Activated T-helper 1 cell treated with anti-CD3 and anti-CD28 coated beads, Interleukin-12 subunit alpha, Interleukin-12 subunit beta, Interleukin-2, Interleukin-4 antibody, amounts not matched to agents 30 ng/mL and 10 ng/mL and 1 ng/mL, durations not matched to agents 14 hours and 24 hours and 36 hours (primary cell): Measurements from ENCODE around the gene KDF1. TPM values are rescaled to one million over a fixed set of nuclear protein-coding genes. Genes with fewer than 3 reads are reported as not detected.
A peak's percentile ranks its signal among the peaks of the same experiment; 100 is the strongest.

Experiments
- DNase-seq: peaks from one replicate; pipeline ENCODE4 v3.0.0; 2021; ENCODE audit warnings: low spot score
- H3K27ac Mint-ChIP-seq: one replicate; pipeline ENCODE4 v1.8.0; 2021; ENCODE audit warnings: mild to moderate bottlenecking, mixed read lengths
- H3K27me3 Mint-ChIP-seq: one replicate; pipeline ENCODE4 v1.8.0; 2022; ENCODE audit warnings: mild to moderate bottlenecking, moderate library complexity, mixed read lengths; ENCODE audit not compliant: insufficient read depth
- H3K36me3 Mint-ChIP-seq: one replicate; pipeline ENCODE4 v1.8.0; 2021; ENCODE audit warnings: low read depth, mixed read lengths
- H3K4me1 Mint-ChIP-seq: one replicate; pipeline ENCODE4 v1.8.0; 2021; ENCODE audit warnings: low read depth, mixed read lengths
- H3K4me3 Mint-ChIP-seq: one replicate; pipeline ENCODE4 v1.8.0; 2021; ENCODE audit warnings: mild to moderate bottlenecking, moderate library complexity, mixed read lengths
- H3K9me3 Mint-ChIP-seq: one replicate; pipeline ENCODE4 v1.8.0; 2021; ENCODE audit warnings: mixed read lengths
- intact Hi-C: fragments of 100-400 bp; cut with micrococcal nuclease; formaldehyde crosslinking; loops from one replicate; pipeline ENCODE4 v1.15.1; 2024
- total RNA-seq: library from RNA; stranded (reverse); gene quantifications from 2 replicates; pipeline ENCODE4 v1.2.3, GENCODE V29; 2022

The KDF1 gene, protein sequence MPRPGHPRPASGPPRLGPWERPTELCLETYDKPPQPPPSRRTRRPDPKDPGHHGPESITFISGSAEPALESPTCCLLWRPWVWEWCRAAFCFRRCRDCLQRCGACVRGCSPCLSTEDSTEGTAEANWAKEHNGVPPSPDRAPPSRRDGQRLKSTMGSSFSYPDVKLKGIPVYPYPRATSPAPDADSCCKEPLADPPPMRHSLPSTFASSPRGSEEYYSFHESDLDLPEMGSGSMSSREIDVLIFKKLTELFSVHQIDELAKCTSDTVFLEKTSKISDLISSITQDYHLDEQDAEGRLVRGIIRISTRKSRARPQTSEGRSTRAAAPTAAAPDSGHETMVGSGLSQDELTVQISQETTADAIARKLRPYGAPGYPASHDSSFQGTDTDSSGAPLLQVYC
- total RNA-seq: not detected in 2 replicates

DNA sequence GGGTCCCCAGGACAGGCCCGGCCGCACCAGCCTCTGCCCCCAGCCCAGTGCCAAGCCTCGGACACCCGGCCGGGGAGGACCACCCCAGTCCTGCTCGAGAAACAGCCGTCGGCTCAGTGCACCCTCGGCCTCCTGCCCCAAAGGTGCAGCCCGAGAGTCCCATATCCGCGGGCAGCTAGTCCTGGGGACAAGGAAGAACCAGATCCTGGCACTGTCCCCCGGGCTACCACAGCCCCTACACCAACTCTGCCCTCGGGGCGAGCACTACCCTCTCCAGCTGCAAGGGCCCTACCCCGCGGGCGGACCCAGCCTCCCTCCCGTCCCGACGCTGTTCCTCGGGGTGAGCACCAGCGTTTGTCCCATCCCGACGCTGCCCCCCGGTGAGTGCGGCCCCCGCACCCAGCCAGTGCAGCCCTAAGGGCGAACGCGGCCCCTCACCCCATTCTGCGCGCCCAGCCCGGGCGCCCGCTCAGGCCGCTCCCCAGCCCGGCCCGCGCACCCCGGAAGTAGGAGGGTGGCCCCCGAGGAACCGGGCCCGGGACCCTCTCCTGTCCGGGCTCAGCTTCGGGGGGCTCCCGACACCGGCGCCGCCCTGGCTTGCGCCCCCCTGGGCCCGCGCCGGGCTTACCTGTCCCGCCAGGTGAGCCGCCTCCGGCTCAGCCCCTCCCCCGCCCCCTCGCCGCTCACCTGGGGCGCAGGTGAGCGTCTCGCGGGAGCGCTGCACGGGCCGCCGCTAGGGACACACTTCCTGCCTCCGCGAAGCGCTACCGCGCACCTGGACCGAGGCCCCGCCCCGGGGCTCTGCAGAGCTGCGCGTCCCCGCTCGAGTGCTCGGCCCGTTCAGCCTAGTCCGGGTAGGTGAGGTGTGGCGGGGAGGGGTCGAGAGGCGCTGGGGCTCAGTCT lies at the start of gene KDF1:
TSS of gene KDF1 (minus strand) at position 747 of the 903 bp plus-strand sequence. CDS start 8,088 bp downstream, outside the sequence.
- Mint-ChIP-seq H3K4me3 (peak within 1 kb of the TSS; percentile 69), H3K27me3 (peaks cover 49% of the 10 kb centered on the region), H3K36me3 (no peaks in the 10 kb centered on the region), H3K9me3 (no peaks in the 10 kb centered on the region), H3K4me1 (peaks cover 6% of the 10 kb centered on the region), H3K27ac (no peak within 1 kb of the TSS)
- peak; percentile 6 for DNase-seq
- intact Hi-C loops: no loop called here

DNA sequence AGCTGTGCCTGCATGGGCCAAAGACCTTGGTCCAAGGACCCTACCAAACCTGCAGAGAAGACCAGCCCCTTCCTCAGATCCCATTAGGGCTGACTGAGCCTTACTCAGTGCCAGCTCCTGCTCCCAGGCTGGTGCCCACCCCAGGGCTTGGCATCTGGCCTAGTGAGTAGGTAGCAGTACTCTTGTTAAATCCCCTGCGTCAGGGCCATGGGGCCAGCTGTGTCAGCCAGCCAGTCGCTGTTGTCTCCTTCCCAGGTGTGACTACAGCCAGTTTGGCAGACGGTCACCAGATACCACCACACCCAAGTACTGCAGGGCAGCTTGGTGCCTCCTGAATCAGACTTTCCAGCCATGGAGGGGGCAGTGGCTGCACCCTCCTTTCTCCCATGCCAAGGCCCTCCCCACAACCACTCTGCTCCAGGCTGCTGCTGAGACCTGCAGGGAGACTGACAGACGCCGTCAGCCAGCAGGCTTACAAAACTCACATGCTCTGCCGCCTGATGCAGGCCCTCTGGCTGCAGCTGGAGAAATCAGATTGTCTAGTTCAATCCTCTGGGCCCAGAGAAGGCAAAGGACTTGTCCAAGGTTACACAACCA lies 49.4 kb upstream of the KDF1 start:
- no peak overlapping the region for H3K4me3 Mint-ChIP-seq
- DNase-seq: no peak
- H3K9me3 Mint-ChIP-seq: no peaks in the 10 kb centered on the region
- H3K27me3 Mint-ChIP-seq: peaks cover 37% of the 10 kb centered on the region
- H3K36me3 Mint-ChIP-seq: no peaks in the 10 kb centered on the region
- H3K4me1 Mint-ChIP-seq: peaks cover 5% of the 10 kb centered on the region
- intact Hi-C loops: no loop called here
- no peak overlapping the region for H3K27ac Mint-ChIP-seq

DNA sequence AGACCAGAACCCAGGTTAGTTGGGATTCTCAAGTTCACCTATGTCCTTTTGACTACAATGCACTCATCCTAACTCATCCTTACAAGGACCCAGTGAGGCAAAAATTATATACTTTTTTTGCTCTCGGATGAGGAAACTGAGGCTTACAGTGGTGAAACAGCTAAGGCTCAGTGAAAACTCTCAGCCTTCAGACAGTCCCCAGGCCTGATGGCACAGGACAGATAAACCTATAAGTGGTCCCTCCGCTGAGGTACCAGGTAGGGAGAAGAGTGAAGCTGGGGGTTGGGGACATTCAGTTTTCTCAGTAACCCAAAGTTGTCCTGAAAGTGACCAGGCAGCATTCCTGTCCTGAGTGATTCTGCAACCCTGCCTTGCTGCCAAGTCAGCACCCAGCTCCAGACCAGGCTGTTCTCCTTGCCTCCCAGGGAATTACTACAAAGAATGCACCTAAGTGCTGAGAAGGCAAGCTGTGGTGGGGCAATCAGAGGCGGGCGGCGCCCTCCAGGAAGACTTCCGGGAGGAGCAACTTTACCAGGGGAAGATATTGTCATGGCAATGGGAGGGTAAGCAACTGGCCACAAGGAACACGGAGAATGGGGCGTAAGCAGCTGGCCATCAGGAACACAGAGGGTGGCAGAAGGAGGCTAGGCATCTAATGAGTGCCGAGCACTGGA lies 47.8 kb upstream of the KDF1 start:
- H3K27me3 Mint-ChIP-seq: peaks cover 33% of the 10 kb centered on the region
- H3K4me1 Mint-ChIP-seq: peaks cover 3% of the 10 kb centered on the region
- H3K36me3 Mint-ChIP-seq: no peaks in the 10 kb centered on the region
- no peaks in the 10 kb centered on the region for H3K9me3 Mint-ChIP-seq
- no peak overlapping the region for H3K27ac Mint-ChIP-seq
- intact Hi-C loops: no loop called here
- DNase-seq: no peak
- no peak overlapping the region for H3K4me3 Mint-ChIP-seq

DNA sequence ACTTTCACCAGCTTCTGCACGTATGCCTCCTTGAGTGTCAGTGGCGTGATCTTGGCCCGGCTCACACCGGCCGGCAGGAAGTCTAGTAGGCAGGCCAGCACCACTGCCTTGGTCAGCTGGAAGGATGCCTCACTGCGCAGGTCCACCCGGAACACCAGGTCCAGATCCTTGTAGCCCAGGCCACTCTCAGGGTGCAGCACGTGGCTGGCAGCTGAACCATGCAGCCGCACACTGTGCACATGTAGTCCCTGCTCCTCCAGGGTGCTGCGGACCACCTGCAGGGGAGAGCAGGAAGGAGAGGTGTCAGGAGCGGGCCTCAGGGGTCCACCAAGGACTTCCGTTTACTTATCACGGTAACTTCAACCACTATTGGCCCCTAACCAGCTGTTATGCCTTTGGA lies 46.4 kb upstream of the KDF1 start:
- Mint-ChIP-seq H3K4me1 (no peaks in the 10 kb centered on the region), H3K27me3 (peaks cover 26% of the 10 kb centered on the region), H3K4me3 (no peak overlapping the region), H3K27ac (no peak overlapping the region), H3K36me3 (no peaks in the 10 kb centered on the region), H3K9me3 (no peaks in the 10 kb centered on the region)
- DNase-seq: no peak
- intact Hi-C loops: no loop called here

DNA sequence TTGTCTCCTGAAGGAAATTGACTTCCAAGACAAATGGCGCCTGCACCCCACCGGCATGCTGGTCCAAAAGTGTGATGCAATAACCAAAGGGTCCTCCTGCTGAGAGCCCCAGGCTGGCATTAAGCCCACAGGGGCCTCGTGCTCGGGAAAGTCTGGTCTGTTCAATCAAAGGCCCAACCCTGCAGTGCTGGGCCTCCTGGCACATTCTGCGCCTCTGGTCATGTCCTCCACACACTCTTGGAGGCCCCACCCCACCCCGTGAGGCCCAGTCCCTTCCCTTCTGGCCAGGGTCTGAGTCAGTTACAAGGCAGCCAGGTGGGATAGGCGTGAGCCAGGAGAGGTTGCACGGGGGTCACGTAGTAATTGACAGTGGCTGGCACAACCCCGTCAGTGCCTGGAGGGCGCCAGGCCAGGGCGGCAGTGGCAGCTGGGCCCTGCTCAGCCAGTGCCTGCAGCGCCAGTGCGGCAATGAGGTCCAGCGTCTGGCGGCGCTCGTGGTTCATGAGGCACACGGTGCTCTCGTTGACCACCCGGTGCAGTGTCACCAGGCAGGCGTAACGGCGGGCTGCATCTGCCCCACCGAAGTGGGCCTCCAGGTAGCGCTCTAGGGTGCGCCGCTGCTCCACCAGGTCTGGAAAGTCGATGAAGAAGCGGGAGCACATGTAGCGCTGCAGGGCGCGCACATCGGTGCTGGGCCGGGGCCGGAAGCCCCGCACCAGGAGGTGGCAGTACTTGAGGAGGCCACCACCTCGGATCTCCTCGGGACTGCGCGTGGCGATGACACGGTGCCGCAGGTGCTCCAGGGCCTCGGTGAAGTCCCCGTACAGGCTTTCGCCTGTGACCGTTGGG lies 45.6 kb upstream of the KDF1 start:
- no peaks in the 10 kb centered on the region for H3K9me3 Mint-ChIP-seq
- intact Hi-C loops: no loop called here
- no peaks in the 10 kb centered on the region for H3K4me1 Mint-ChIP-seq

DNA sequence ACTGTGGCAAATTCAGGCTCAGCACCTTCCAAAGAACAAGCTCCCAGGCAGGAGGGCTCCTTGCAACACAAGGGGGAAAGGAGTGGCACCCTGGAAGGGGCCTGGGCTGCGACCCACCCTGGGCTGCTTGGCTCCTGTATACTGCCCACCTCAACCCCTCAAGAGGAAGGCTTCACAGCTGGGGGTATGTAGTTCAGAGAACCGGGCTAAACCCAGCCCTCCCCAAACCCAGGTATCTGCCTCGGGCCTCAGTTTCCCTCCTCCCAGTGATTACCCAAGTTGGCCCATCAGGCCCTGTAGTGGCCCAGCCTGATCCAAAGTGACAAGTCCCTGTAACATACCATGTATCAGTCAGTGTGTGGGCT lies 44.9 kb upstream of the KDF1 start:
- intact Hi-C loops: no loop called here
- no peaks in the 10 kb centered on the region for H3K9me3 Mint-ChIP-seq

More for the DNA sequence above, 45.6 kb upstream of the KDF1 start:
- no peak overlapping the region for H3K4me3 Mint-ChIP-seq
- DNase-seq: no peak
- H3K27ac Mint-ChIP-seq: no peak overlapping the region
- no peaks in the 10 kb centered on the region for H3K36me3 Mint-ChIP-seq
- peaks cover 25% of the 10 kb centered on the region for H3K27me3 Mint-ChIP-seq

DNA sequence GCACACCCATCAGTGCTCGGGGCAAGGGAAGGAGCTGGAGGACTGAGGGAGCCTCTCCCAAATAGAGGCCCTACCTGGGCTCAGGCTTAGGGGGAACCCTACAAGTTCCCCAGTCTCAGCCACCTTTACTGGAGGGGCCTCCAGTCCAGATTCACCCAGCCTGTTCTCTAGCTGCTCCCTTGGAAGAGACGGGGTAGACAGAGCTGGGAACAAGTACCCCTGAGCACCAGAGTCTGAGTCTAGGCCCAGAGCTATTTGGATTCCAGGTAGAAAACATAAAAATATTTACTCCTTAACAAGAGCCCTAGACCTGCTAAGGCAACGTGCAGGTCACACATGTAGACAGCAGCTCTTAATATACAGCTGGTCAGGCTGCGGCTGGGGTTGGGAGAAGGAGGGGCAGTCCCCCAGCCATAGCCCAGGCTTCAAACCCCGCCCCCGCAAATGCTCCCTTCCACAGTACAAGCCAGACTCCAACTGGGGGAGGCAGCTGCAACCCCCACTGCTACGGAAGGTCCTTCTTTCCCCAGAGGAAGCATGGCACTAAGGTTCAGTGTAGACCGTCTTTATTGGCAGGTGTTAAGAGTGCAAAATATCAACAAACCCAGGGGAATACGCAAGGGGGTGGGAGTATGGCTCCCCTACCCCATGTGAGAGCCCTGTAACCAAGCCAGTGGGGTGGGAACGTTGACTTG lies 44.4 kb upstream of the KDF1 start:
- Mint-ChIP-seq H3K27ac (no peak overlapping the region), H3K36me3 (no peaks in the 10 kb centered on the region), H3K4me1 (no peaks in the 10 kb centered on the region), H3K9me3 (no peaks in the 10 kb centered on the region), H3K4me3 (no peak overlapping the region), H3K27me3 (peaks cover 24% of the 10 kb centered on the region)
- intact Hi-C loops: no loop called here
- no peak for DNase-seq

More for the DNA sequence above, 44.9 kb upstream of the KDF1 start:
- H3K4me3 Mint-ChIP-seq: no peak overlapping the region
- H3K4me1 Mint-ChIP-seq: no peaks in the 10 kb centered on the region
- H3K27ac Mint-ChIP-seq: no peak overlapping the region
- DNase-seq: no peak
- H3K36me3 Mint-ChIP-seq: no peaks in the 10 kb centered on the region
- peaks cover 26% of the 10 kb centered on the region for H3K27me3 Mint-ChIP-seq

DNA sequence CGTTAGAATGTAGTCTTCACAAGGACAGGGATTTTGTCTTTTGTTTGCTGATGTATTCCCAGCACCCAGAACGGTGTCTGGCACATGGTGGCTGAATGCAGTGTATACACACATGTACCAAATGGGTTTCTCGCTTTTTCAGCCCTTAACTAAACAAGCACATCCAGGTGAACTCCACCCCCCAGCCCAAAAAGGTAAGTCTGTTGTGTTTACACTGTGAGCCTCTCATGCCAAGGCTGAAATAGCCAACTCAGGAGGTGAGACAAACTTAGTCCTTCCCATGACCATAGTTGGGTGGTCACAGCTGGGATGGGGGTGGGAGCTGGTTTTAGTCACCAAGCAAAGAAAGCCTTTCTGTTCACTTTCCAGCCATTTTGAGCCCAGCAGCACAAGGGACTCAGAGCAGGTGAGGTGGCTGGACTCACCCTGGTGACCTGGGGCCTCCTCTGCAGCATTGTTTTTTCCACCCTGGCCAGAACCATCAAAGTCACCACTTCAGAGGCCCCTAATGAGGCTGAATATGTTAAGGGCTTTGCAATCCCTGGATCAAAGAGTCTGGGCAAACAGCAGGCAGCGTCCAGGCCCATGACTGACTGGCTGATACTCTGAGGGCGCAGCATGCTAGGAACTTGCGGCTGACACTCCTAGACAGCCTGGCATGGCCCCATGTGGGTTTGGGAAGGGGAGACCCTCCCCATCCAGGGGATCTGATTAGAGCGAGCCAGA lies 43.6 kb upstream of the KDF1 start:
- intact Hi-C loops: no loop called here
- Mint-ChIP-seq H3K4me1 (no peaks in the 10 kb centered on the region), H3K27me3 (peaks cover 18% of the 10 kb centered on the region), H3K27ac (no peak overlapping the region), H3K36me3 (no peaks in the 10 kb centered on the region), H3K9me3 (no peaks in the 10 kb centered on the region), H3K4me3 (no peak overlapping the region)
- DNase-seq: no peak

DNA sequence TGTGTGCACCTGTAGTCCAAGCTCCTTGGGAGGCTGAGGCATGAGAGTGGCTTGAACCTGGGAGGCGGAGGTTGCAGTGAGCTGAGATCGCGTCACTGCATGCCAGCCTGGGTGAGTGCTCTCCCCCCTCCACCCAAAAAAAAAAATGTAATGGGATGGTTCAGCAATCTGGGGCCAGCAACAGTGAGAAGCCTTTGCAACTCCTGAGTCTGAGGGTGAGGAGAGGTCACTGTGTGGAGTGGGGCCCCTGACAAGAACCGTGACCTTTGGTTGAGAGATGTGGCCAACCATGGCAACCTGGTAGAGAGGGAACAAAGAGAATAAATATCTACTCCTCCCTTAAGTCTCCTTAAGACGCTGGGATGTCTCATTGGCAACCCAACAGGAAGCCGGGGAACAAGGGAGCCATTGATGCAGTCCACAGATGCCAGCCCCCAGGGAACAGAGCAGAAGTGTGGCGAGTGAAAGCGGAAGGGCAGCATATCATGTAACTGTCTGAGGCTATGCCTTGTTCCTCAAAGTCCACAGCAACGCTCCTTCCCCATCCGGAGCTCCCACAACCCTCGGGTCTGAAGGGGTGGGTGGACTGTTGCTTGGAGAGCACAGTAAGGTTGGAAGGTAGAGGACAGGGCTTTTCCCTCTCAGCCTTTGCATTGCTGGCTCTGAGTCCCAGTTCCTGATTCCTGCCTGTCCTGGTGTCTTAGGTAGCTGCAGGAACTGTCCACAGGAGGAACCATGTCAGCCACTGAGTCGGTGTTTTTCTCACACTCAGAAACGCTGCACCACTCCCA lies 41.5 kb upstream of the KDF1 start:
- Mint-ChIP-seq H3K27me3 (peaks cover 20% of the 10 kb centered on the region), H3K4me1 (peaks cover 9% of the 10 kb centered on the region), H3K9me3 (no peaks in the 10 kb centered on the region), H3K4me3 (no peak overlapping the region), H3K36me3 (no peaks in the 10 kb centered on the region), H3K27ac (no peak overlapping the region)
- no peak for DNase-seq
- intact Hi-C loops: no loop called here

DNA sequence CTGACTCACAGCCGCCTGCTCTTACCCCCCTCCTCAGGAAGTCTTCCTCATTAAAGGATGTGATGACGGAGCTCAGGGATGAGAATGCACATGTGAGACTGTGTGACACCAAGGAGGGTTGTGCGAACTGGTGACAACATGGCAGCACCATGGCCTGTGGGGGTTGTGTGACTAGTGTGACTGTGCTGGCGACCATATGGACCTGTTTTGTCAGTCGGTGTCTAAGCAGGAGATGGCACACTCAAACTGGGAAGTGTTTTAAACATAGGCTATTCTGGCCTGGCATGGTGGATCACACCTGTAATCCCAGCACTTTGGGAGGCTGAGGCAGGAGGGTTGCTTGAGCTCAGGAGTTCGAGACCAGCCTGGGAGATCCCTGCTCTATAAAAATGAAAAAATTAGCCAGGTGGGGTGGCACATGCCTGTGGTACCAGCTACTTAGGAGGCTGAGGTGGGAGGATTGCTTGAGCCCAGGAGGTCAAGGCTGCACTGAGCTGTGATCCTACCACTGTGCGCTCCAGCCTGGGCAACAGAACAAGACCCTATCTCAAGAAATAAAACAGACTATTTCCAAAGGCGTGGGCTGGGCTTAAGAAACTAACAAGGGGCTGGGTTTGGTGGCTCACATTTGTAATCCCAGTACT lies 40.7 kb upstream of the KDF1 start:
- no peaks in the 10 kb centered on the region for H3K36me3 Mint-ChIP-seq
- no peak overlapping the region for H3K4me3 Mint-ChIP-seq
- peaks cover 27% of the 10 kb centered on the region for H3K27me3 Mint-ChIP-seq
- intact Hi-C loops: no loop called here
- peaks cover 9% of the 10 kb centered on the region for H3K4me1 Mint-ChIP-seq
- no peak for DNase-seq
- H3K9me3 Mint-ChIP-seq: no peaks in the 10 kb centered on the region
- no peak overlapping the region for H3K27ac Mint-ChIP-seq
